ENCODE data around the gene GID4. TPM values are rescaled to one million over a fixed set of nuclear protein-coding genes. Genes with fewer than 3 reads are reported as not detected.

Gene GID4
- total RNA-seq, 1 donor from 2014 or later = 12.2 TPM

- peak overlapping the region; percentile 72 for H3K27ac Mint-ChIP-seq (ENCODE audit: unreplicated experiment)
- H3K4me1 Mint-ChIP-seq = peaks cover 51% of the 10 kb centered on the region
- TF ChIP-seq CTCF (conservative IDR thresholded peaks at IDR 0.05) = no peak
- no peak for DNase-seq (ENCODE audit: low read depth, low spot score)
- H3K36me3 Mint-ChIP-seq (ENCODE audit: low read depth) = no peaks in the 10 kb centered on the region
- peak overlapping the region; percentile 98 for H3K4me3 Mint-ChIP-seq
- no peaks in the 10 kb centered on the region for H3K9me3 Mint-ChIP-seq
- H3K27me3 Mint-ChIP-seq (ENCODE audit: low read depth) = no peaks in the 10 kb centered on the region
These were observed 490 bp downstream of the GID4 start for GRCh38 chr17:18039535-18040260.

GRCh38 chr17:18040261-18040858 is 1.2 kb downstream of the GID4 start:
- Mint-ChIP-seq H3K27me3 (ENCODE audit: low read depth) (no peaks in the 10 kb centered on the region), H3K9me3 (no peaks in the 10 kb centered on the region), H3K27ac (ENCODE audit: unreplicated experiment) (peak overlapping the region; percentile 72), H3K36me3 (ENCODE audit: low read depth) (no peaks in the 10 kb centered on the region), H3K4me3 (peak overlapping the region; percentile 93), H3K4me1 (peaks cover 51% of the 10 kb centered on the region)
- no peak for TF ChIP-seq CTCF (conservative IDR thresholded peaks at IDR 0.05)
- no peak for DNase-seq (ENCODE audit: low read depth, low spot score)

DNA sequence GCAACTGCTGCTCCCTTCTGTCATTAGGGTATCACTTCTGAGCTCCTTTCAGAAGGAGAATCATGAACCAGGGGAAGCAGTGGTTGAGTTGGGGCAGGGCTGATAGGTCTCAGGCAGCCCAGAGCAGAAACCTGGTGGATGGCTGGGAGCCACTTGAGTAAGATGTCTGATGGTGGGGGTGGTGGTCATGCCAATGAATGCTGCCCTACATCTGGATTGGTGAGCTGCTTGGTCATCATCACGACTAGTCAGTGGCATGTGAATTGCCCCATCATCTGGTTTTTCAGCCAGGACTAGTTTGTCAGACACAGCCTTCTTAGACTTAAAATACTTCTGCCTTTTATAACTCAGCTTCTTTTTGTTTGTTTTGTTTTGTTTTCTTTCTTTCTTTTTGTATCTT is 2.6 kb downstream of the GID4 start:
- Mint-ChIP-seq H3K9me3 (no peaks in the 10 kb centered on the region), H3K4me3 (peak overlapping the region; percentile 93), H3K27me3 (ENCODE audit: low read depth) (no peaks in the 10 kb centered on the region), H3K36me3 (ENCODE audit: low read depth) (no peaks in the 10 kb centered on the region), H3K27ac (ENCODE audit: unreplicated experiment) (no peak overlapping the region), H3K4me1 (peaks cover 51% of the 10 kb centered on the region)
- no peak for DNase-seq (ENCODE audit: low read depth, low spot score)
- TF ChIP-seq CTCF (conservative IDR thresholded peaks at IDR 0.05) = no peak

DNA sequence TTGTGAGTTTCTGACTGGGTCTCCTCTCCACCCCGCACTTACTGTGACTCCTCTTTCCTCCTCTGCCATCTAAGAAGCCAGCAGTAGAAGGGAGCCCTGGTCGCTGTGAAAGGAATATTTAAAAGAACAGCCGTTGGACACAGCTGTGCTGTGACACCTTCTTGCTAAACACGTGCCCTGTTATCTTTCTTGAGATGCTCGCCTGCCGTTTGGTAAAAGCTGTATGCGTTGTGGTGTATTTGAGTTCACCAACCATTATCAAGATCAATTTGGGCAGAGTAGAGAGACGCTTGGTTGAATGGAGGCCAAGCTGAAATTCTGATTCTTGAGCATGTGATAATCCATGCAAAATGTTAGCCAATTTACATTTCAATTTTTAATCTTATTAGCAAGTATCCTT is 3.8 kb downstream of the GID4 start:
- no peak for TF ChIP-seq CTCF (conservative IDR thresholded peaks at IDR 0.05)
- Mint-ChIP-seq H3K4me3 (peak overlapping the region; percentile 14), H3K27me3 (ENCODE audit: low read depth) (no peaks in the 10 kb centered on the region), H3K9me3 (no peaks in the 10 kb centered on the region), H3K36me3 (ENCODE audit: low read depth) (peaks cover 6% of the 10 kb centered on the region), H3K4me1 (peaks cover 42% of the 10 kb centered on the region), H3K27ac (ENCODE audit: unreplicated experiment) (no peak overlapping the region)
- no peak for DNase-seq (ENCODE audit: low read depth, low spot score)

DNA sequence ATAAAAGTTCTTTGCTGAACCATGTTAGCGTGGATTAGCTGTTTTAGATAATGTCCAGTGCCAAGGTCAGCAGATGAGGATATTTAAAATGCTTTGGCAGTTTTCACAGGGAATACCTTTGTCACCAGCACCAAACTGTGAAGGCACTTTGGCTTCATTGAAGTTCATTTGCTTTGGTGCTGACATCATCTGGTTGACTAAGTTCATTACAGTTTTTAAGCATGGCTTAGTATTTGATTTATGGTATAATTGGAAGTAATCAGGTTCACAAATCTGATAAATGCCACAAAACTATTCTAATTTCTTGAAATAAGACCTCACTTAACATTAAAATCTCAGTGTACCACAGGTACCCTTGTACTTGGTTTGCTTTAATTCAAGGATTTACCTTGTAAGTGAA is 4.3 kb downstream of the GID4 start:
- H3K4me3 Mint-ChIP-seq = no peak overlapping the region

More for the DNA sequence above, 4.3 kb downstream of the GID4 start:
- Mint-ChIP-seq H3K27me3 (ENCODE audit: low read depth) (no peaks in the 10 kb centered on the region), H3K36me3 (ENCODE audit: low read depth) (peaks cover 6% of the 10 kb centered on the region), H3K4me1 (peaks cover 37% of the 10 kb centered on the region), H3K9me3 (no peaks in the 10 kb centered on the region), H3K27ac (ENCODE audit: unreplicated experiment) (no peak overlapping the region)
- no peak for DNase-seq (ENCODE audit: low read depth, low spot score)
- peak; percentile 17 for TF ChIP-seq CTCF (conservative IDR thresholded peaks at IDR 0.05)
